Mesodermal cell (in vitro differentiated cells): ENCODE measurements around the gene BRD1.

ENCODE experiments used
- H3K27ac ChIP-seq: 2 replicates; pipeline ENCODE4 v1.7.0; 2013; ENCODE audit warnings: mild to moderate bottlenecking, low read depth, low read length, moderate library complexity; ENCODE audit not compliant: severe bottlenecking
- H3K36me3 ChIP-seq: 2 replicates; pipeline ENCODE4 v1.7.1; 2013; ENCODE audit warnings: mild to moderate bottlenecking, low read length, moderate library complexity; ENCODE audit not compliant: control insufficient read depth, insufficient read depth
- H3K4me1 ChIP-seq: one replicate; pipeline ENCODE4 v1.7.1; 2013; ENCODE audit warnings: mild to moderate bottlenecking, low read length; ENCODE audit not compliant: insufficient read depth, control insufficient read depth, poor library complexity, severe bottlenecking
- H3K4me3 ChIP-seq: 2 replicates; pipeline ENCODE4 v1.7.0; 2013; ENCODE audit warnings: low read length, control low read depth, mild to moderate bottlenecking; ENCODE audit not compliant: insufficient read depth, poor library complexity, severe bottlenecking; ENCODE audit errors: extremely low read depth
- H3K9me3 ChIP-seq: 2 replicates; pipeline ENCODE4 v1.7.1; 2013; ENCODE audit warnings: mild to moderate bottlenecking, low read length, moderate library complexity; ENCODE audit not compliant: control insufficient read depth
- WGBS, 2 experiments: methylation state at CpG; one replicate each; pipeline ENCODE4 v1.1.5; 2013; ENCODE audit warnings: missing lambda C conversion rate in 2 of 2; ENCODE audit not compliant: insufficient coverage in 2 of 2; 5-methylcytosine and 5-hydroxymethylcytosine counted together

The BRD1 gene

GRCh38 chr22:49724893-49725489, 102.7 kb downstream of the BRD1 start:
- no peak overlapping the region for H3K4me3 ChIP-seq
- WGBS, 2 experiments: 20 to 22% methylated on average over 35 to 38 of the region's 41 CpGs
- no peaks in the 10 kb centered on the region for H3K4me1 ChIP-seq

GRCh38 chr22:49724030-49724892, 103.4 kb downstream of the BRD1 start:
- Histone ChIP-seq H3K4me3 (no peak overlapping the region), H3K27ac (no peak overlapping the region), H3K4me1 (no peaks in the 10 kb centered on the region), H3K9me3 (no peaks in the 10 kb centered on the region), H3K36me3 (no peaks in the 10 kb centered on the region)
- 41 to 45% methylated on average over 48 to 54 of the region's 54 CpGs for WGBS, 2 experiments

More at GRCh38 chr22:49724893-49725489, 102.7 kb downstream of the BRD1 start:
- no peak overlapping the region for H3K27ac ChIP-seq
- no peaks in the 10 kb centered on the region for H3K9me3 ChIP-seq
- H3K36me3 ChIP-seq: no peaks in the 10 kb centered on the region

GRCh38 chr22:49723478-49724029, 104.1 kb downstream of the BRD1 start:
- Histone ChIP-seq H3K36me3 (no peaks in the 10 kb centered on the region), H3K9me3 (no peaks in the 10 kb centered on the region), H3K27ac (no peak overlapping the region), H3K4me1 (no peaks in the 10 kb centered on the region), H3K4me3 (no peak overlapping the region)
- WGBS, 2 experiments: 89 to 98% methylated on average over 9 to 11 of the region's 14 CpGs
